Heart left ventricle (tissue), 16 donors: ENCODE results near the gene SND1. TPM values are rescaled to one million over a fixed set of nuclear protein-coding genes. Genes with fewer than 3 reads are reported as not detected.

Experiments used
- ATAC-seq, 4 donors: fragments of 200-7000 bp; cut with Tn5 transposase; one replicate each; pipeline ENCODE4 v1.9.1; 2020 to 2022; ENCODE audit warnings: moderate library complexity in 4 of 4, mild to moderate bottlenecking in 3 of 4, moderate number of reproducible peaks in 1 of 4
- DNase-seq, 5 donors: peaks; one replicate each; pipeline ENCODE4 v3.0.0-alpha.2; 2020
- H3K27ac ChIP-seq, 12 donors: fragments of 200-600 bp; sonication (generic) in 4 of 12; one replicate each; pipeline versions ENCODE4 v1.5.0 to v1.8.0; 2016 to 2022; ENCODE audit warnings: mild to moderate bottlenecking in 2 of 12
- H3K27me3 ChIP-seq, 9 donors: fragments of 200-600 bp; sonication (generic) in 2 of 9; one replicate each; pipeline versions ENCODE4 v1.5.1 to v1.8.0; 2016 to 2022; ENCODE audit warnings: mild to moderate bottlenecking in 3 of 9
- H3K36me3 ChIP-seq, 9 donors: fragments of 200-600 bp; sonication (generic) in 2 of 9; one replicate each; pipeline versions ENCODE4 v1.5.0 to v1.8.0; 2018 to 2022; ENCODE audit warnings: mild to moderate bottlenecking in 2 of 9
- H3K4me1 ChIP-seq, 12 donors: fragments of 200-600 bp; sonication (generic) in 4 of 12; one replicate each; pipeline versions ENCODE4 v1.5.0 to v1.8.0; 2016 to 2022; ENCODE audit warnings: mild to moderate bottlenecking in 3 of 12
- H3K4me3 ChIP-seq, 12 donors: fragments of 200-600 bp; sonication (generic) in 4 of 12; one replicate each; pipeline versions ENCODE4 v1.5.0 to v1.8.0; 2017 to 2022; ENCODE audit warnings: mild to moderate bottlenecking in 9 of 12, moderate library complexity in 4 of 12
- H3K9me3 ChIP-seq, 12 donors: fragments of 200-600 bp; sonication (generic) in 4 of 12; one replicate each; pipeline versions ENCODE4 v1.5.0 to v1.8.0; 2016 to 2022; ENCODE audit warnings: mild to moderate bottlenecking in 1 of 12
- POLR2A ChIP-seq, 2 donors: fragments of 450-650 bp; IDR thresholded peaks; one replicate each; pipeline ENCODE4 v1.6.1; 2017; ENCODE audit warnings: antibody characterized with exemption in 2 of 2, mild to moderate bottlenecking in 2 of 2, moderate library complexity in 2 of 2
- WGBS, 4 donors: extraction: QIAGEN DNeasy Blood & Tissue Kit in 2 of 4; methylation state at CpG; one replicate each; pipeline versions ENCODE4 v1.1.5 to v1.1.7; 2013 to 2018; 5-methylcytosine and 5-hydroxymethylcytosine counted together
- intact Hi-C, 10 donors: fragments of 100-400 bp; cut with DNase I; formaldehyde crosslinking; loops; one replicate each; pipeline versions ENCODE4 v1.11.1 to v1.14.2; 2022
- polyA plus RNA-seq, 2 donors: library from polyadenylated mRNA; stranded (reverse); fragments of 200-250 nt; gene quantifications; one replicate each; pipeline ENCODE4 v1.2.3, GENCODE V29; 2013
- total RNA-seq, 9 donors: library from RNA; depleted of rRNA in 2 of 9; stranded (reverse); fragments of >200 nt in 2 of 9; fragmentation: NEBNext Ultra II Directional in 3 of 9; extraction: Animal tissue kit (Norgen Biotek cat#: 25700) in 3 of 9; gene quantifications; one replicate each; pipeline versions ENCODE4 v1.1.0 to v1.2.4, GENCODE V29; 2016 to 2023
- TF ChIP-seq, protein P1 (sequence below), 12 donors: fragments of 200-600 bp; sonication (generic) in 4 of 12; IDR thresholded peaks; one replicate each; pipeline versions ENCODE4 v1.5.0 to v1.8.0; 2018 to 2022; ENCODE audit warnings: antibody characterized with exemption in 12 of 12, mild to moderate bottlenecking in 5 of 12
- donor health status: ischemic (EF 13 %, LVEDD 7.1; RV severe dilation, severe dysfunction).
- donor health status: healthy with polysubstance abuse.
- donor health status: DM: no; HTN: yes; CAD: no.
- donor health status: DM: no; HTN: no; CAD: no.
- donor health status: ischemic (EF 25% LVEDD 6.9; RV normal size, moderate dysfunction).
- donor health status: ischemic (EF 25% LVEDD 5.7; RV mildly dilated, moderate dysfunction).
- donor health status: healthy.
- donor health status: DM: yes; HTN: yes; CAD: no.
- donor health status: ischemic (EF 35%, LVEDD 5.7; RV mildly dilated, moderate dysfunction).
- donor health status: nonischemic (EF 11% LVEDD 7.7; RV severe dilation, severe dysfunction).
- donor health status: DM: yes; HTN: yes; CAD: no.
- donor health status: PGD.
- donor health status: ischemic (EF 29% LVEDD 5.4; RV normal size, mild dysfunction).
- donor health status: nonischemic (EF 23%, LVEDD 6.1; RV moderate dilation, normal function).

The SND1 gene
- total and polyA plus RNA-seq, 11 donors: 45.6 to 115 (median 76.3) TPM

DNA sequence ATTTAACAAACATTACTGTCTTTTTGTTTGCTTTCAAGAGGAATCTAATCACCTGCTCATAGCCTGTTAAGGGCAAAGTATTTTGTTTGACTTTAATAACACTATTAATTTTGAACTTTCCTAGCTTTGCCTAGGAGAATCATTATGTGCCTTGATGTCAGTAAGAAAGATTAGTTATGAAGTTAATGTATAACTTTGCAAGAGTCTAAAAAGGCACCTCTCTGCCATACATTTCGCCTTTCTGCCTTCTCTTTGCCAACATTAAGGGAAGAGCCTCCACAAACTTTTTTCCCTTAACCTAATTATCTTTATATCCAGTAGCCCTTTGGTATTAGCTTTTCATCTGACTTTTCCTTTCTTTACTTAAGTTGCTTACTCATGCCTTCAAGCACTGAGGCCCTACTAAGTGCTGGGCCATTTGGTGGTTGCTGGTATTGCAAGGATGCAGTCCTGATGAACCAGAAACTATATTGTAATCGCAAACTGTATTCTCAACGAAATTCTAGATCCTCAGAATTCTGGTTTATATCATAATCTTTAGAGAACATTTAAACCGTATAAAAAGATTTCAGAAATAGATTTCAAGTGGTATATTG lies 108.5 kb downstream of the SND1 start:
- H3K27ac ChIP-seq: no peak overlapping the region
- H3K27me3 ChIP-seq: no peaks in the 10 kb centered on the region
- H3K4me3 ChIP-seq: no peak overlapping the region
- ATAC-seq: no peak
- DNase-seq: no peak
- WGBS, 4 donors: 95 to 98% (median 97%) methylated on average over 4 of the region's 4 CpGs
- TF ChIP-seq, protein P1, sequence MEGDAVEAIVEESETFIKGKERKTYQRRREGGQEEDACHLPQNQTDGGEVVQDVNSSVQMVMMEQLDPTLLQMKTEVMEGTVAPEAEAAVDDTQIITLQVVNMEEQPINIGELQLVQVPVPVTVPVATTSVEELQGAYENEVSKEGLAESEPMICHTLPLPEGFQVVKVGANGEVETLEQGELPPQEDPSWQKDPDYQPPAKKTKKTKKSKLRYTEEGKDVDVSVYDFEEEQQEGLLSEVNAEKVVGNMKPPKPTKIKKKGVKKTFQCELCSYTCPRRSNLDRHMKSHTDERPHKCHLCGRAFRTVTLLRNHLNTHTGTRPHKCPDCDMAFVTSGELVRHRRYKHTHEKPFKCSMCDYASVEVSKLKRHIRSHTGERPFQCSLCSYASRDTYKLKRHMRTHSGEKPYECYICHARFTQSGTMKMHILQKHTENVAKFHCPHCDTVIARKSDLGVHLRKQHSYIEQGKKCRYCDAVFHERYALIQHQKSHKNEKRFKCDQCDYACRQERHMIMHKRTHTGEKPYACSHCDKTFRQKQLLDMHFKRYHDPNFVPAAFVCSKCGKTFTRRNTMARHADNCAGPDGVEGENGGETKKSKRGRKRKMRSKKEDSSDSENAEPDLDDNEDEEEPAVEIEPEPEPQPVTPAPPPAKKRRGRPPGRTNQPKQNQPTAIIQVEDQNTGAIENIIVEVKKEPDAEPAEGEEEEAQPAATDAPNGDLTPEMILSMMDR (IDR thresholded peaks at IDR 0.05): no peak
- TF ChIP-seq POLR2A (IDR thresholded peaks at IDR 0.05): no peak
- H3K4me1 ChIP-seq: peaks cover 0 to 9% (median 0%) of the 10 kb centered on the region in 12 donors
- intact Hi-C loops: no loop called here
- H3K36me3 ChIP-seq: no peaks in the 10 kb centered on the region
- H3K9me3 ChIP-seq: no peaks in the 10 kb centered on the region

DNA sequence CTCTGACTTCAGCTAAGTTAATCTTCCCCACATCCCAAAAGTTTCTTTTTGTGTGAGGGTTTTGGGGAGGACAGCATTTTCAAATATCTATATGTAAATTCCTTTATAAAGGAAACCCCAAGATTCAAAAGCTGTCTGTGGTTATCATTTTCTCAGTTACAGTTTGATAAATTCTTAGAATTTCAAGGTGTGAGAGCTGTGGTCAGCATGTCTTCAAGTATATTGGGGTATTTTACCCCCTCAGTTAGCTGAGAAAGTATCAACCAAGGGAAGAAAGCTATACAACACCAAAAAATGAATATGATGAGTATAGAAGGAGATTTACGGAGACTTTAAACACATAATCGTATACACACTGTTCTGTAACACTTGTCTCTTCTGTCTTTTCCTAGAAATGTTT lies 109.2 kb downstream of the SND1 start:
- Histone ChIP-seq H3K9me3 (no peaks in the 10 kb centered on the region), H3K4me1 (peaks cover 0 to 2% (median 0%) of the 10 kb centered on the region in 12 donors), H3K4me3 (no peak overlapping the region), H3K36me3 (no peaks in the 10 kb centered on the region), H3K27ac (no peak overlapping the region), H3K27me3 (no peaks in the 10 kb centered on the region)
- DNase-seq (no peak), ATAC-seq (no peak)
- intact Hi-C loops: no loop called here
- TF ChIP-seq POLR2A (IDR thresholded peaks at IDR 0.05): no peak
- TF ChIP-seq, protein P1 (IDR thresholded peaks at IDR 0.05): no peak
- WGBS, 4 donors: 95 to 97% (median 96%) methylated on average over 2 of the region's 2 CpGs

DNA sequence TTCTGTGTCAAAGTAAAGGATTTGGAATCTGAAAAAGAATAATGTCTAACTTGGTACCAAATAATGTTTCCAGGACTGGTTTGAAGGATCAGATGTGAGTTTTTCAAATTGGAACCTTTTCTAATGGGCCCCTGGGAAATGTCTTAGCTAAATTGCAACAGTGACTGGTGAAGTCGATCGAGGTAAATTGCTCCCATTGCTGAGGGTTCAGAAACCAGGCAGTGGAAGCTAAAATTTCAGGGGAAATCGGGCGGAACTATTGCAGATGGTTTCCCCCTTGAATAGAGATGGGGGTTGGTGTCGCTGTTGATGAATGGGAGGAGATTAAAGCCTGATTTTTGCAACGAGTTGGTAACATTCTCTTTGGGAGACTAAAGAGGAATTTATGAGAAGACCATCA lies 112.7 kb downstream of the SND1 start:
- peaks cover 0 to 16% (median 3%) of the 10 kb centered on the region in 12 donors for H3K4me1 ChIP-seq
- DNase-seq: no peak
- ATAC-seq: no peak
- WGBS, 4 donors: 90 to 95% (median 92%) methylated on average over 6 of the region's 6 CpGs
- intact Hi-C loops: no loop called here
- no peak overlapping the region for H3K27ac ChIP-seq
- H3K4me3 ChIP-seq: no peak overlapping the region
- H3K36me3 ChIP-seq: no peaks in the 10 kb centered on the region
- H3K9me3 ChIP-seq: no peaks in the 10 kb centered on the region
- no peak for TF ChIP-seq POLR2A (IDR thresholded peaks at IDR 0.05)
- TF ChIP-seq, protein P1 (IDR thresholded peaks at IDR 0.05): no peak
- H3K27me3 ChIP-seq: no peaks in the 10 kb centered on the region

DNA sequence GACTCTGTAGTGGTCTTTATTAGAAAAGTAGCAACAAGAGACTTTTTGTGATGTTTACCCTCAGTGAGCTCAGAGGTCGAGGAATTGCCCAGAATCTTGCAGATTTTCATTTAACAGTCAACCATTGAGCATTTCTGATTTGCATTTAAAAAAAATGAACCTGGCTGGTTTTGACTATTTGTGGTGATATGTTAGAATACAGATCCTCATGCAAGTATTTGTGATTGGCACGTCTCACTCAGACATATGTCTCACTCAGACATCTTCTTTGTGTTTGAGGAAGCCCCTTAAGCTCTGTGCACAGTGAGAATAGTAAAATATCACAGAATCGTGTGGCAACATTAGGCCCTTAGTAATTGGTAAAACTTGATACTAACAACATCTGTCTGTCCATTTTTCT lies 113.2 kb downstream of the SND1 start:
- TF ChIP-seq, protein P1 (IDR thresholded peaks at IDR 0.05): no peak
- TF ChIP-seq POLR2A (IDR thresholded peaks at IDR 0.05): no peak
- no peaks in the 10 kb centered on the region for H3K36me3 ChIP-seq
- H3K27ac ChIP-seq: no peak overlapping the region
- H3K4me3 ChIP-seq: no peak overlapping the region
- no peaks in the 10 kb centered on the region for H3K27me3 ChIP-seq
- WGBS, 4 donors: 86 to 98% (median 92%) methylated on average over 3 of the region's 3 CpGs
- intact Hi-C loops: no loop called here
- no peak for DNase-seq
- no peaks in the 10 kb centered on the region for H3K9me3 ChIP-seq
- ATAC-seq: no peak
- peaks cover 0 to 20% (median 7%) of the 10 kb centered on the region in 12 donors for H3K4me1 ChIP-seq
